CD4-positive, alpha-beta T cell treated with Interleukin-15 for 1 hour (primary cell): Measurements from ENCODE around the gene GSE1.

ENCODE experiments used
- DNase-seq: peaks from one replicate; pipeline ENCODE4 v3.0.0-alpha.2; 2020

Gene GSE1

GRCh38 chr16:85612801-85613603 is at the start of gene GSE1:
TSS of gene GSE1 (plus strand) at chr16:85613322. CDS start at chr16:85613392, 70 bp downstream.
- DNase-seq: peak; percentile 69

- peak; percentile 45 for DNase-seq
These were observed 49.4 kb upstream of the GSE1 start for GRCh38 chr16:85563515-85564276.

GRCh38 chr16:85564277-85565051 is 48.7 kb upstream of the GSE1 start:
- DNase-seq: no peak

GRCh38 chr16:85565340-85565739 is 47.8 kb upstream of the GSE1 start:
- DNase-seq: no peak

- no peak for DNase-seq
These were observed 47.2 kb upstream of the GSE1 start for GRCh38 chr16:85565801-85566526.

GRCh38 chr16:85566561-85567100 is 46.5 kb upstream of the GSE1 start:
- DNase-seq: no peak

- no peak for DNase-seq
These were observed 45.8 kb upstream of the GSE1 start for GRCh38 chr16:85567101-85567866.

- DNase-seq: no peak
These were observed 45.2 kb upstream of the GSE1 start for GRCh38 chr16:85567935-85568334.

GRCh38 chr16:85568519-85568918 is 44.6 kb upstream of the GSE1 start:
- peak; percentile 48 for DNase-seq

GRCh38 chr16:85569039-85569614 is 44.0 kb upstream of the GSE1 start:
- DNase-seq: no peak

- DNase-seq: peak; percentile 48
These were observed 43.4 kb upstream of the GSE1 start for GRCh38 chr16:85569615-85570212.

GRCh38 chr16:85570213-85570734 is 42.8 kb upstream of the GSE1 start:
- DNase-seq: no peak

GRCh38 chr16:85570735-85571562 is 42.2 kb upstream of the GSE1 start:
- DNase-seq: peak; percentile 81

GRCh38 chr16:85571563-85571812 is 41.6 kb upstream of the GSE1 start:
- DNase-seq: no peak

GRCh38 chr16:85571813-85572619 is 41.1 kb upstream of the GSE1 start:
- peak; percentile 62 for DNase-seq

GRCh38 chr16:85573045-85573695 is 40.0 kb upstream of the GSE1 start:
- no peak for DNase-seq

- no peak for DNase-seq
These were observed 39.2 kb upstream of the GSE1 start for GRCh38 chr16:85573696-85574641.
